GM04504 (cell line): ENCODE data around the gene TRABD2B.

Experiments used
- DNase-seq: peaks from one replicate; pipeline ENCODE4 v3.0.0-alpha.2; 2012; ENCODE audit warnings: low read depth

TRABD2B gene

GRCh38 chr1:47997289-47998200, at the start of gene TRABD2B:
TRABD2B (minus strand) TSS chr1:47997385.
- DNase-seq, result peak; percentile 19

GRCh38 chr1:48044311-48044710, 47.1 kb upstream of the TRABD2B start:
- DNase-seq, result no peak

GRCh38 chr1:48043622-48044021, 46.4 kb upstream of the TRABD2B start:
- DNase-seq, result no peak

- DNase-seq, result no peak
Observed at GRCh38 chr1:48040154-48040553, 43.0 kb upstream of the TRABD2B start.

- no peak for DNase-seq
Observed at GRCh38 chr1:48039088-48040054, 42.2 kb upstream of the TRABD2B start.

GRCh38 chr1:48038270-48038767, 41.1 kb upstream of the TRABD2B start:
- no peak for DNase-seq

GRCh38 chr1:48036710-48037355, 39.6 kb upstream of the TRABD2B start:
- DNase-seq, result no peak

- DNase-seq, result no peak
Observed at GRCh38 chr1:48035371-48036141, 38.4 kb upstream of the TRABD2B start.

GRCh38 chr1:48033495-48034045, 36.4 kb upstream of the TRABD2B start:
- DNase-seq, result no peak

GRCh38 chr1:48031676-48032075, 34.5 kb upstream of the TRABD2B start:
- DNase-seq, result no peak

- DNase-seq, result no peak
Observed at GRCh38 chr1:48030696-48031365, 33.6 kb upstream of the TRABD2B start.

GRCh38 chr1:48030211-48030610, 33.0 kb upstream of the TRABD2B start:
- DNase-seq, result no peak

- DNase-seq, result no peak
Observed at GRCh38 chr1:48028218-48029069, 31.3 kb upstream of the TRABD2B start.

GRCh38 chr1:48027533-48027835, 30.3 kb upstream of the TRABD2B start:
- DNase-seq, result no peak

- DNase-seq, result no peak
Observed at GRCh38 chr1:48026701-48027532, 29.7 kb upstream of the TRABD2B start.

- DNase-seq, result no peak
Observed at GRCh38 chr1:48026275-48026674, 29.1 kb upstream of the TRABD2B start.

GRCh38 chr1:48025076-48025475, 27.9 kb upstream of the TRABD2B start:
- DNase-seq, result no peak

GRCh38 chr1:48023488-48023887, 26.3 kb upstream of the TRABD2B start:
- DNase-seq, result no peak

- no peak for DNase-seq
Observed at GRCh38 chr1:48022306-48022705, 25.1 kb upstream of the TRABD2B start.
